ENCODE measurements around the gene ABCD4.

DNA sequence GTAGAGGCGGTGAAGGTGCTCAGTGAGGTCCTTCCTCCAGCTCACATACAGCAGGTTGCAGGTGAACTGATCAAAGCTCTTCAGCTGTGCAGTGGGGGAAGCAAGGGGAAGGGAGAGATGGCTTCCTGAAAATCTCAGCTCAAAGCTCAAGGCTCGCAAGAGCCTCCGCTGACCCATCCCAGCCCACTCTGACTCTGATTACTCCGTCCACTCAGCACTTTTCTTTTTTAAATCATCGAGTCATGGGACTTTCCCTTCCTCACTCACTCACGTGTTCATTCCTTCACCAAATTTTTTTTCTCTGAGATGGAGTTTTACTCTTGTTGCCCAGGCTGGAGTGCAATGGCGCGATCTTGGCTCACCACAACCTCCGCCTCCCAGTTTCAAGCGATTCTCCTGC lies 4.7 kb downstream of the ABCD4 start:
- TF ChIP-seq, protein P1, sequence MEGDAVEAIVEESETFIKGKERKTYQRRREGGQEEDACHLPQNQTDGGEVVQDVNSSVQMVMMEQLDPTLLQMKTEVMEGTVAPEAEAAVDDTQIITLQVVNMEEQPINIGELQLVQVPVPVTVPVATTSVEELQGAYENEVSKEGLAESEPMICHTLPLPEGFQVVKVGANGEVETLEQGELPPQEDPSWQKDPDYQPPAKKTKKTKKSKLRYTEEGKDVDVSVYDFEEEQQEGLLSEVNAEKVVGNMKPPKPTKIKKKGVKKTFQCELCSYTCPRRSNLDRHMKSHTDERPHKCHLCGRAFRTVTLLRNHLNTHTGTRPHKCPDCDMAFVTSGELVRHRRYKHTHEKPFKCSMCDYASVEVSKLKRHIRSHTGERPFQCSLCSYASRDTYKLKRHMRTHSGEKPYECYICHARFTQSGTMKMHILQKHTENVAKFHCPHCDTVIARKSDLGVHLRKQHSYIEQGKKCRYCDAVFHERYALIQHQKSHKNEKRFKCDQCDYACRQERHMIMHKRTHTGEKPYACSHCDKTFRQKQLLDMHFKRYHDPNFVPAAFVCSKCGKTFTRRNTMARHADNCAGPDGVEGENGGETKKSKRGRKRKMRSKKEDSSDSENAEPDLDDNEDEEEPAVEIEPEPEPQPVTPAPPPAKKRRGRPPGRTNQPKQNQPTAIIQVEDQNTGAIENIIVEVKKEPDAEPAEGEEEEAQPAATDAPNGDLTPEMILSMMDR (IDR thresholded peaks at IDR 0.05) = no peak
- TF ChIP-seq POLR2AphosphoS5 (IDR thresholded peaks at IDR 0.05) (no peak), POLR2A (IDR thresholded peaks at IDR 0.05) (no peak)
